ENCODE data around the gene HSPA1B. TPM values are rescaled to one million over a fixed set of nuclear protein-coding genes. Genes with fewer than 3 reads are reported as not detected.

Gene HSPA1B
- total RNA-seq, 1 donor from 2014 or later: 65.8 TPM

DNA sequence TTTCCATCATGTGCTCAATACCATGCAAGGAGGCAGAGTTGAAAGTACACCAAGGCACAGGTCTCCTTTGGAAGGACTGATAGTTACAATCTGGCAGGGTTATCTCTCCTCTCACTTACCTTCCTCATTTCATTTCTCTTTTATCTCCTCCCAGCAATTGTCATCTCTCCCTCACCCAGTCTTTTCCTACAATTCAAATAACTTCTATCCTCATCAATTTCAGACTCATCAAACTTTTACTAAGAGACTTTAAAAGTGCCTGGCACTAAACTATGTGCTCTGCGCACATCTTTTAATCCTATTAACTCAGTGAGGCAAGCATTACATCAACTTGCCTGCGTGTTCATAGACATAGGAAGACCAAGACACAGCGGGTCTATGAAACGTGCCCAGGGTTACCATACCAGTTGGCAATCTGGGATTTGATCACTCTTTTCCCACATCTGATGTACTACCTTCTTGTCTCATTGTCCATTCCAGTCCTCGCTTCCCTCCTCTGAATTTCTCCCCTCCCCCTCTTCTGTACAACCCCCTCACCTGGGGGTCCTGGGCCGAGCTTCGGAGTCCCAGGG is 33.2 kb upstream of the HSPA1B start:
- H3K9me3 Mint-ChIP-seq (ENCODE audit: unreplicated experiment): no peaks in the 10 kb centered on the region
- peak overlapping the region; percentile 99 for H3K4me3 Mint-ChIP-seq (ENCODE audit: unreplicated experiment)
- TF ChIP-seq, protein P1, sequence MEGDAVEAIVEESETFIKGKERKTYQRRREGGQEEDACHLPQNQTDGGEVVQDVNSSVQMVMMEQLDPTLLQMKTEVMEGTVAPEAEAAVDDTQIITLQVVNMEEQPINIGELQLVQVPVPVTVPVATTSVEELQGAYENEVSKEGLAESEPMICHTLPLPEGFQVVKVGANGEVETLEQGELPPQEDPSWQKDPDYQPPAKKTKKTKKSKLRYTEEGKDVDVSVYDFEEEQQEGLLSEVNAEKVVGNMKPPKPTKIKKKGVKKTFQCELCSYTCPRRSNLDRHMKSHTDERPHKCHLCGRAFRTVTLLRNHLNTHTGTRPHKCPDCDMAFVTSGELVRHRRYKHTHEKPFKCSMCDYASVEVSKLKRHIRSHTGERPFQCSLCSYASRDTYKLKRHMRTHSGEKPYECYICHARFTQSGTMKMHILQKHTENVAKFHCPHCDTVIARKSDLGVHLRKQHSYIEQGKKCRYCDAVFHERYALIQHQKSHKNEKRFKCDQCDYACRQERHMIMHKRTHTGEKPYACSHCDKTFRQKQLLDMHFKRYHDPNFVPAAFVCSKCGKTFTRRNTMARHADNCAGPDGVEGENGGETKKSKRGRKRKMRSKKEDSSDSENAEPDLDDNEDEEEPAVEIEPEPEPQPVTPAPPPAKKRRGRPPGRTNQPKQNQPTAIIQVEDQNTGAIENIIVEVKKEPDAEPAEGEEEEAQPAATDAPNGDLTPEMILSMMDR (IDR thresholded peaks at IDR 0.05): no peak
- H3K27me3 Mint-ChIP-seq (ENCODE audit: unreplicated experiment): no peaks in the 10 kb centered on the region
- peaks cover 17% of the 10 kb centered on the region for H3K4me1 Mint-ChIP-seq (ENCODE audit: unreplicated experiment)
- H3K27ac Mint-ChIP-seq (ENCODE audit: unreplicated experiment): peak overlapping the region; percentile 99
- DNase-seq (ENCODE audit: extremely low spot score, unreplicated experiment): no peak
- H3K36me3 Mint-ChIP-seq (ENCODE audit: unreplicated experiment): peaks cover 11% of the 10 kb centered on the region

DNA sequence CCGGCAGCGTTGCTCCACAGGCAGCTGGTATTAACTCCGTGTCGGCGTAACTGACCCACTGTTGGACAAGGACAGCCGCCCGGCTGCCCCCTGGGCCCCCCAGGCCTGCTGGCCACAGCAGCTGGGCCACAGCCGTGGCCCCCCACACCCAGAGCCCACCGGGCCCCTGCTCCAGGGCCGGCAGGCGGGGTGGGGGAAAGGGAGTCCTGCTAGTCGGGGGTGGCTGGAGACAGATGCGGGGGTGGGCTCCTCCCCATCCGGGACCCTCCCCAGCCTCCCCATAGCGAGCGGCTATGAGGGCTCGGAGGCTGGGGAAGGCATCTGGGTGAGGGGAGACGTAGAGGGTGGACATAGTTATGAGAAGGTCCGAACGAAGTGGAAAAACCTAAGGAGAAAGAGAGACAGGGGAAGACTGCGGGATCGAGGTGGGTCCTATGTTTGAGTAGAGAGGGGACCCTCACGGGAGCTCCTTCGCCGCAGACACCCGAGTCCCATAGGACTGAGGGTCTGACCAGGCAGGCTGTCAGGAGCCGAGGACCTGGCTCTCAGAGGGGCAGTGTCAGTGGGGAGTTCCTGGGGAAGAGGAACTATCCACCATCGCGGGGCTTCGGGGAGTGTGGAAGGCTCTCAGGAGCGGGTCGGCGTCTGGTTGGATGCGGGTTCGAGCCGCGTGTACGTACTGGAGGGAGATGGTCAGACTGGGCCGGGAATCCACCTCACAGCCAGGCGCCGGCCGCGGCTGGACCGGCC is 32.5 kb upstream of the HSPA1B start:
- Mint-ChIP-seq H3K4me3 (ENCODE audit: unreplicated experiment) (peak overlapping the region; percentile 99), H3K9me3 (ENCODE audit: unreplicated experiment) (no peaks in the 10 kb centered on the region), H3K36me3 (ENCODE audit: unreplicated experiment) (peaks cover 9% of the 10 kb centered on the region), H3K27ac (ENCODE audit: unreplicated experiment) (peak overlapping the region; percentile 99), H3K4me1 (ENCODE audit: unreplicated experiment) (peaks cover 17% of the 10 kb centered on the region), H3K27me3 (ENCODE audit: unreplicated experiment) (no peaks in the 10 kb centered on the region)
- TF ChIP-seq, protein P1 (IDR thresholded peaks at IDR 0.05): no peak
- no peak for DNase-seq (ENCODE audit: extremely low spot score, unreplicated experiment)

DNA sequence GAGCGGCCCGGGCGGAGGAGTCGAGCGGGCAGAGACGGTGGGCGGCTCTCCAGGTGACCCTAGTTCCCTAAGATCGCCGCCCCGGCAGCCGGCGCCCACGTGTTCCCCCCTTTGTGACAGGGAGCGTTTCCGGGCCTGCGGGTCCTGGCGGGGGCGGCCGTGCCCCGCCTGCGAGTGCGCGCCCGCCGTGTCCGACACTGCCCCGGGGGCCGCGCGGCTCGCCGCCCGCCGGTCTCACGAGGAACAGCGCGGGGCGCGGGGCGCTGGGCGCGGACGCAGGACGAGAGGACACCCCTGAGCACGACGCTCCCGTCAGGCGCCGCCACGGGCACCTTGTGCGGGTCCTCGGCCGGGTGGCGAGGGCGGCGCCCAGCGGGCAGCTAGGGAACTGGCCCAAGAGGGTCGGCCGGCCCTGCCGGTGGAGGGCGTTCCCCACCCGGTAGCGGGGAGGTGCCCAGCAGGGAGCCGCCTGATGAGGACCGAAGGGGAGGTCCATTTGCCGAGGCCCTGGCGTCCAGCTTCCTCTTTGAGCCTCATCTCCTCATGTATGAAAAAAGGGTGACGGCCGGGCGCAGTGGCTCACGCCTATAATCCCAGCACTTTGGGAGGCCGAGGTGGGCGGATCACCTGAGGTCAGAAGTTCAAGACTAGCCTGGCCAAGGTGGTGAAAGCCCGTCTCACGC is 31.8 kb upstream of the HSPA1B start, which contains the start of gene VARS1:
VARS1 (minus strand) TSS at position 137 of the 683 bp plus-strand sequence. CDS start 535 bp downstream, outside the sequence.
- DNase-seq (ENCODE audit: extremely low spot score, unreplicated experiment): peak; percentile 96
- Mint-ChIP-seq H3K27me3 (ENCODE audit: unreplicated experiment) (no peaks in the 10 kb centered on the region), H3K4me3 (ENCODE audit: unreplicated experiment) (peak within 1 kb of the TSS; percentile 99), H3K27ac (ENCODE audit: unreplicated experiment) (peak within 1 kb of the TSS; percentile 99), H3K36me3 (ENCODE audit: unreplicated experiment) (peaks cover 6% of the 10 kb centered on the region), H3K4me1 (ENCODE audit: unreplicated experiment) (peaks cover 17% of the 10 kb centered on the region), H3K9me3 (ENCODE audit: unreplicated experiment) (no peaks in the 10 kb centered on the region)
- TF ChIP-seq, protein P1 (IDR thresholded peaks at IDR 0.05): peak; percentile 88

DNA sequence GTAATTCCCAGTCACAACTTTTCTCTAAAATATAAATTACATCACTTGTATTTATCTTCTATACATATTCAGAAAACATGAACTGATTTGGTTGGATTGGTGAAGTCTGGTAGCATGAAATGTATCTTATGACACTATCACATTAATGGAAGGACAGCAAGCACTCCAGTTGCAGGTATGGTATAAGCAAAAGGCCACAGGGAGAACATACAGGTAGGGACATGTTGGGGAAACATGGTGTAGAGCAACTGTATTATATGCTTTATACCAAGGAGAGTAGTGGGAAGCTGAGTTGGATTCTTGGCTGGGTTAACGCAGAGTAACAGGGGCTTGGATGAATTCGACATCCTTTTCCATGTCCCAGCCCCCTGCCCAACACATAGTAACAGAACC is 30.5 kb upstream of the HSPA1B start:
- no peak for DNase-seq (ENCODE audit: extremely low spot score, unreplicated experiment)
- H3K4me1 Mint-ChIP-seq (ENCODE audit: unreplicated experiment): peaks cover 13% of the 10 kb centered on the region
- peak overlapping the region; percentile 58 for H3K4me3 Mint-ChIP-seq (ENCODE audit: unreplicated experiment)
- H3K36me3 Mint-ChIP-seq (ENCODE audit: unreplicated experiment): peaks cover 2% of the 10 kb centered on the region
- peak overlapping the region; percentile 3 for H3K27ac Mint-ChIP-seq (ENCODE audit: unreplicated experiment)
- H3K9me3 Mint-ChIP-seq (ENCODE audit: unreplicated experiment): no peaks in the 10 kb centered on the region
- H3K27me3 Mint-ChIP-seq (ENCODE audit: unreplicated experiment): no peaks in the 10 kb centered on the region
- TF ChIP-seq, protein P1 (IDR thresholded peaks at IDR 0.05): no peak

DNA sequence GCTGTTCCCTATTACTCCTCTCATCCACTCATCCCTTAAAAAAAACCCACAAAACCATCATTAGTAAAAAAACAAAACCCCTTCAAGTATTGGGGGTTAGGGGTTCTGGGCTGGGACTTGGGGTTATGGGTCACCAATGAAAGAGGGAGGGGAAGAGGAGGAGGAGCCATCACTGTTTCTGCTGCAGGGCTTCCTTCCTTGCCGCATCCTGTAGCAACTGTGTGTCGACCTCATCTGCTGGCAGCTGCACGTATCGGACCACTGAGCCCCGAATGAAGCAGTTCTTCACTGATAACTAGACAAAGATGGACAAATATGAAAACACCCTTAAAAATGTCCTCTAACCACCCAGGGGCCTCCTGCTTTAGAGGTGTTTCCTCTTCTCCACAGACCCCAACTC is 29.9 kb upstream of the HSPA1B start:
- Mint-ChIP-seq H3K9me3 (ENCODE audit: unreplicated experiment) (no peaks in the 10 kb centered on the region), H3K4me3 (ENCODE audit: unreplicated experiment) (no peak overlapping the region), H3K36me3 (ENCODE audit: unreplicated experiment) (peaks cover 2% of the 10 kb centered on the region), H3K27ac (ENCODE audit: unreplicated experiment) (peak overlapping the region; percentile 14), H3K4me1 (ENCODE audit: unreplicated experiment) (peaks cover 13% of the 10 kb centered on the region), H3K27me3 (ENCODE audit: unreplicated experiment) (no peaks in the 10 kb centered on the region)
- DNase-seq (ENCODE audit: extremely low spot score, unreplicated experiment): no peak
- TF ChIP-seq, protein P1 (IDR thresholded peaks at IDR 0.05): no peak
